H4 (cell line): ENCODE data around the gene CXorf51A. TPM values are rescaled to one million over a fixed set of nuclear protein-coding genes. Genes with fewer than 3 reads are reported as not detected.
"Not testable (repeated sequence)": the region's sequence is repeated elsewhere in the genome, so short reads cannot be mapped to it uniquely, and the experiment has no call there.

Experiments
- DNase-seq: peaks from one replicate; pipeline ENCODE4 v3.0.0-alpha.2; 2015; ENCODE audit warnings: low spot score
- total RNA-seq: library from RNA; depleted of rRNA; stranded (reverse); fragments of >200 nt; shearing (Covaris generic); gene quantifications from 2 replicates; pipeline ENCODE4 v1.2.3, GENCODE V29; 2014; rRNA removed

CXorf51A gene
- not detected in 2 replicates for total RNA-seq

- not testable (repeated sequence) for DNase-seq
Observed at GRCh38 chrX:146814644-146815043, at the start of gene CXorf51A. Gene CXorf51A, minus strand, starts transcription at chrX:146814744. Its CDS starts 21 bp downstream, at chrX:146814723.

GRCh38 chrX:146863566-146863965 lies 49.0 kb upstream of the CXorf51A start:
- DNase-seq, result no peak

- DNase-seq, result no peak
Observed at GRCh38 chrX:146854281-146854680, 39.7 kb upstream of the CXorf51A start.

- DNase-seq, result no peak
Observed at GRCh38 chrX:146831994-146832393, 17.4 kb upstream of the CXorf51A start.

GRCh38 chrX:146809471-146809870 lies 5.1 kb downstream of the CXorf51A start, which contains the start of gene CXorf51B:
Gene CXorf51B, plus strand, starts transcription at chrX:146809771. Its CDS starts 21 bp downstream, at chrX:146809792.
- DNase-seq, result not testable (repeated sequence)

Other genes with a start within 250 kb of the CXorf51A start
- not detected in 2 replicates for gene CXorf51B, start 5.0 kb downstream of the CXorf51A start, total RNA-seq